ENCODE measurements around the gene YARS1.

GRCh38 chr1:32767641-32768040, 49.5 kb downstream of the YARS1 start:
- TF ChIP-seq POLR2A (IDR thresholded peaks at IDR 0.05), result no peak
- TF ChIP-seq, protein P1, sequence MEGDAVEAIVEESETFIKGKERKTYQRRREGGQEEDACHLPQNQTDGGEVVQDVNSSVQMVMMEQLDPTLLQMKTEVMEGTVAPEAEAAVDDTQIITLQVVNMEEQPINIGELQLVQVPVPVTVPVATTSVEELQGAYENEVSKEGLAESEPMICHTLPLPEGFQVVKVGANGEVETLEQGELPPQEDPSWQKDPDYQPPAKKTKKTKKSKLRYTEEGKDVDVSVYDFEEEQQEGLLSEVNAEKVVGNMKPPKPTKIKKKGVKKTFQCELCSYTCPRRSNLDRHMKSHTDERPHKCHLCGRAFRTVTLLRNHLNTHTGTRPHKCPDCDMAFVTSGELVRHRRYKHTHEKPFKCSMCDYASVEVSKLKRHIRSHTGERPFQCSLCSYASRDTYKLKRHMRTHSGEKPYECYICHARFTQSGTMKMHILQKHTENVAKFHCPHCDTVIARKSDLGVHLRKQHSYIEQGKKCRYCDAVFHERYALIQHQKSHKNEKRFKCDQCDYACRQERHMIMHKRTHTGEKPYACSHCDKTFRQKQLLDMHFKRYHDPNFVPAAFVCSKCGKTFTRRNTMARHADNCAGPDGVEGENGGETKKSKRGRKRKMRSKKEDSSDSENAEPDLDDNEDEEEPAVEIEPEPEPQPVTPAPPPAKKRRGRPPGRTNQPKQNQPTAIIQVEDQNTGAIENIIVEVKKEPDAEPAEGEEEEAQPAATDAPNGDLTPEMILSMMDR (IDR thresholded peaks at IDR 0.05), result no peak
- TF ChIP-seq EP300 (IDR thresholded peaks at IDR 0.05; ENCODE audit: low read depth), result no peak

Data from transverse colon (tissue), 3 donors.